ENCODE data around the gene PXMP4.
A peak's percentile ranks its signal among the peaks of the same experiment; 100 is the strongest.

The PXMP4 gene

DNA sequence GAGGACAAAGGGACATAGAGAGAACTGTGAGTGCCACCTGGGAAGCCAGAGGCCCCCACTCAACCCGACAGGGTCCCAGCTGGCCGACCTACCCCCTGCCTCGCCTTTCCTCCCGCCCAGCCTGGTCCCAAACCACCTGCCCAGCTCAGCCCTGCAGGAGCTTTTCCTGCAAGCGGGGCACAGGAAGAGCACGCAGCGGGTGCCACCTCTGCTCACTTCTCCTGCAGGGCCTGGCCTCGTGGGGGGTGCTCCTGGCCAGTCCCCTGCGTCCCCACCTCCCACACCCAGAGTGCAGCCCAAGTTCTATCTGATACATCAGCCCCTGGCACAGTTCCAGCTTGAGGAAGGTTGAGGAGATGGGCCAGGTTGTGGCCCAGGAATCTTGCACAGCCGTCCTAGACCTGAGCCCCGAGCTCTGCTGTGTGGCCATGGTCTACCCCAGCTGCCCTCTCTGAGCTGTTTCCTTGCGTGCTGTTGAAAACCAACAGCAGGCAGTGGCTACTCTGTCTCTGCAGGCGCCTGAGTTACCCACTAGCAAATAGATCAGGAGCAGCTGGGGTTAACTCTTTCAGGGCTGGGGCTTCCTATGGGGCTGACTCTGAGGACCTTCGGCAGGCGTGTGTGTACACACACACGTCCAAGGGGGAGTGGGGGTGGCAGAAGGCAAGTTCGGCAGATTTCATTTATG is 47.5 kb downstream of the PXMP4 start:
- DNase-seq, result peak; percentile 76
- peak overlapping the region; percentile 58 for H3K4me3 ChIP-seq (ENCODE audit: low read depth, low read length)

GRCh38 chr20:33671573-33672288 is 48.4 kb downstream of the PXMP4 start:
- Histone ChIP-seq H3K27ac (no peak overlapping the region), H3K4me3 (ENCODE audit: low read depth, low read length) (no peak overlapping the region), H3K9me3 (ENCODE audit: severe bottlenecking) (no peaks in the 10 kb centered on the region), H3K27me3 (ENCODE audit: insufficient read depth, low read depth, severe bottlenecking) (no peaks in the 10 kb centered on the region), H3K36me3 (peaks cover 42% of the 10 kb centered on the region)
- TF ChIP-seq CTCF (IDR thresholded peaks at IDR 0.05; ENCODE audit: low read depth, low read length), result no peak
- DNase-seq, result no peak

More for the DNA sequence above, 47.5 kb downstream of the PXMP4 start:
- Histone ChIP-seq H3K27me3 (ENCODE audit: insufficient read depth, low read depth, severe bottlenecking) (no peaks in the 10 kb centered on the region), H3K27ac (peak overlapping the region; percentile 91), H3K36me3 (peaks cover 46% of the 10 kb centered on the region), H3K9me3 (ENCODE audit: severe bottlenecking) (no peaks in the 10 kb centered on the region)
- no peak for TF ChIP-seq CTCF (IDR thresholded peaks at IDR 0.05; ENCODE audit: low read depth, low read length)

DNA sequence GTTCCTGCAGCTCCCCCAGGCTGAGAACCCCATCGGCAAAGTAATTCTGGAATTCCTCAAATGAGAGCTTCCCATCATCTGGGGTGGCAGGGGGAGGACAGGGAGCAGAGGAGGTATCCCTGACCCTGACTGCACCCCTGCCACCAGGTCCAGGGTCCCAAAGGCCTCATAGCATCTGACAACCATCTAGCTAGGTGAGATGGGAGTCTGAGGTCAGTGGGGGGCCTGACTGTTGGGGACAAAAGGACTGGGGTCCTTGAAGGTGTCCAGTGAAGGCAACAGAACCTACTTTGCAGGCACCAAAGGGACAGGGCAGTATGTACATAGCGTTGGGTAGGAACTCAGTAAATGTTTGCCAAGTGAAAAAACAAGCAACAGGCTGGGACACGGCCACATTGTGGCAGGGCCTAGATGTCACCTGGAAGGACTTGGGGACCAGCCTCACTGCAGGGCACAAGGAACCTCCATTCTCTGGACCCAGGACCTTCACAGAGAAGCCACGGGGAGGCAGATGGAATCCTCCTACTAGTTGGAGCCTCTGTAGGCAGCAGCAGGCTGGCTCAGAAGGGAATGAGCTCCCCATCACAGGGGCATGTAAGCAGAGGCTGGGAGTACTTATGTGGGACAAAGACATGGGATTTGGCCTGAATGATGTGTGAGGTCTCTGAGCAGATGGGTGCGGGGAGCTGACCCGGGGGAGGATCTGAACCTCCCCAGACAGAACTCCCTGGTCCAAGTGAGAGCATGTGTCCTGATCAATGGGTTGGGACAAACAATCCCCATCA is 49.2 kb downstream of the PXMP4 start:
- no peak for TF ChIP-seq CTCF (IDR thresholded peaks at IDR 0.05; ENCODE audit: low read depth, low read length)
- no peak for DNase-seq
- Histone ChIP-seq H3K36me3 (peaks cover 34% of the 10 kb centered on the region), H3K27me3 (ENCODE audit: insufficient read depth, low read depth, severe bottlenecking) (no peaks in the 10 kb centered on the region), H3K4me3 (ENCODE audit: low read depth, low read length) (no peak overlapping the region), H3K27ac (no peak overlapping the region), H3K9me3 (ENCODE audit: severe bottlenecking) (no peaks in the 10 kb centered on the region)

- no peaks in the 10 kb centered on the region for H3K9me3 ChIP-seq (ENCODE audit: severe bottlenecking)
- TF ChIP-seq CTCF (IDR thresholded peaks at IDR 0.05; ENCODE audit: low read depth, low read length), result no peak
- no peak for DNase-seq
- no peak overlapping the region for H3K4me3 ChIP-seq (ENCODE audit: low read depth, low read length)
- peaks cover 32% of the 10 kb centered on the region for H3K36me3 ChIP-seq
- H3K27me3 ChIP-seq (ENCODE audit: insufficient read depth, low read depth, severe bottlenecking), result no peaks in the 10 kb centered on the region
- no peak overlapping the region for H3K27ac ChIP-seq
Measured at GRCh38 chr20:33669873-33670640, 50.1 kb downstream of the PXMP4 start.

DNA sequence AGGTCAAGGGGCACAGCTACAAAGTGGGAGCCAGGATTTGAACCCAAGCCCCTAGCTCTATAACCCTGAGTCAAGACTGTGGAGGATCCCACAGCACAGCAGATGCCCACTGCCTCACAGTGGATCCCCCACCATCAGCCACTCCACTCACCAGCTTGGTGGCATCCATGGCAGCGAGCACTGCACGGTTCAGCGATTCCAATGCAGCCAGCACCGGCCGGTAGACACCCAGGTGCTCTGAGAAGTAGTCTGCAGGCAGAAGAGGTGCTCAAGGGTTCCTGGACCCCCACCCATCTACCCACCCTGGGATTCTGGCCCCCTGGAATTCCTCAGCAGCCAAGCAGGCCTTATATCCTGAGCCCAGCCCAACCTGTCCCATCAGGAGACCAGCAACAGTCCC is 50.9 kb downstream of the PXMP4 start:
- H3K36me3 ChIP-seq, result peaks cover 32% of the 10 kb centered on the region
- H3K27me3 ChIP-seq (ENCODE audit: insufficient read depth, low read depth, severe bottlenecking), result no peaks in the 10 kb centered on the region
- DNase-seq, result no peak
- H3K27ac ChIP-seq, result no peak overlapping the region
- H3K4me3 ChIP-seq (ENCODE audit: low read depth, low read length), result no peak overlapping the region
- H3K9me3 ChIP-seq (ENCODE audit: severe bottlenecking), result no peaks in the 10 kb centered on the region
- no peak for TF ChIP-seq CTCF (IDR thresholded peaks at IDR 0.05; ENCODE audit: low read depth, low read length)
